Spinal cord (tissue), 10 donors: ENCODE results near the gene PFKFB2. TPM values are rescaled to one million over a fixed set of nuclear protein-coding genes. Genes with fewer than 3 reads are reported as not detected.

Source experiments
- DNase-seq, 6 donors: peaks; one replicate each; pipeline versions ENCODE4 v3.0.0 to v3.0.0-alpha.2; 2013 to 2015; ENCODE audit warnings: low spot score in 6 of 6, low read depth in 4 of 6
- H3K27ac ChIP-seq: one replicate; pipeline ENCODE4 v1.5.1; 2013; ENCODE audit warnings: low read depth, low read length, control low read depth
- H3K27me3 ChIP-seq: one replicate; pipeline ENCODE4 v1.6.1; 2013; ENCODE audit warnings: low read length; ENCODE audit not compliant: control insufficient read depth, insufficient read depth
- H3K36me3 ChIP-seq: one replicate; pipeline ENCODE4 v1.6.1; 2013; ENCODE audit warnings: low read length; ENCODE audit not compliant: control insufficient read depth, insufficient read depth
- H3K4me1 ChIP-seq: one replicate; pipeline ENCODE4 v1.6.1; 2013; ENCODE audit warnings: low read length; ENCODE audit not compliant: control insufficient read depth, insufficient read depth
- H3K4me3 ChIP-seq: one replicate; pipeline ENCODE4 v1.5.1; 2013; ENCODE audit warnings: low read depth, low read length, control low read depth
- H3K9me3 ChIP-seq: one replicate; pipeline ENCODE4 v1.6.1; 2013; ENCODE audit warnings: low read length; ENCODE audit not compliant: control insufficient read depth, insufficient read depth
- WGBS: methylation state at CpG from one replicate; pipeline ENCODE4 v1.1.5; 2013; ENCODE audit warnings: missing lambda C conversion rate; ENCODE audit not compliant: insufficient coverage; 5-methylcytosine and 5-hydroxymethylcytosine counted together
- polyA plus RNA-seq, 2 donors: library from polyadenylated mRNA; unstranded; fragments of 120-200 nt; gene quantifications; one replicate each; pipeline ENCODE4 v1.2.1, GENCODE V29; 2013; ENCODE audit not compliant: insufficient read length in 2 of 2
- total RNA-seq, 2 donors: library from RNA; depleted of rRNA in 1 of 2; stranded (reverse); fragments of 120-200 nt in 1 of 2; fragments of >200 nt in 1 of 2; gene quantifications; one replicate each; pipeline versions ENCODE4 v1.2.3 to v1.2.4, GENCODE V29; 2013 to 2014
- donor health status: healthy.

PFKFB2 gene
- total and polyA plus RNA-seq, 4 donors = 10.7 to 15.7 (median 12.2) TPM

GRCh38 chr1:207060596-207060995 lies 7.5 kb downstream of the PFKFB2 start:
- no peak overlapping the region for H3K27ac ChIP-seq
- no CpG with 5 or more reads among the region's 3 CpGs for WGBS

DNA sequence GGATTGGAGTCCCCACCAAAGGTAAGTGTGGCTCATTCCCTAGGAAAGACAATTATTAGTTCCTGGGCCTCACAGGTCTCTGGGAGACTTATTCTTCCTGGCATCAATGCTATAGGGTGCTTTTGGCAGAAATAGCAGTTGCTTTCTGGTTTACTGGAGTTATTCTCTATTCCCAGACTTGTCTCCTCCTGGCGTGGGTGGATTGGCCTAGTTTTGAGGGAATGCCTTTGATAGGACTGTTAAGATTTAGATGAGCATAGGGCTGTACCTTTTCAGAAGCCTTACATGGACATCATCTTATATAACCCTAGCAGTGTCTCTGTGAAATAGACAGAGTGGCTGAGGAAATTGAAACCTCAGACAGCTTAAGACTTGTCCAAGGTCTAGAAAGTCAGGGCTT lies 9.0 kb downstream of the PFKFB2 start:
- DNase-seq = no peak
- Histone ChIP-seq H3K4me1 (no peaks in the 10 kb centered on the region), H3K27me3 (no peaks in the 10 kb centered on the region), H3K4me3 (no peak overlapping the region), H3K36me3 (peaks cover 14% of the 10 kb centered on the region), H3K9me3 (no peaks in the 10 kb centered on the region), H3K27ac (no peak overlapping the region)
- no CpG with 5 or more reads among the region's 1 CpG for WGBS

More at GRCh38 chr1:207060596-207060995, 7.5 kb downstream of the PFKFB2 start:
- DNase-seq = no peak
- Histone ChIP-seq H3K36me3 (peaks cover 14% of the 10 kb centered on the region), H3K9me3 (no peaks in the 10 kb centered on the region), H3K4me1 (no peaks in the 10 kb centered on the region), H3K4me3 (no peak overlapping the region), H3K27me3 (no peaks in the 10 kb centered on the region)

- DNase-seq = no peak
- H3K36me3 ChIP-seq = peaks cover 17% of the 10 kb centered on the region
- H3K4me3 ChIP-seq = no peak overlapping the region
- no peaks in the 10 kb centered on the region for H3K27me3 ChIP-seq
- WGBS = 90% methylated on average over 5 of the region's 5 CpGs
- H3K9me3 ChIP-seq = no peaks in the 10 kb centered on the region
- H3K4me1 ChIP-seq = no peaks in the 10 kb centered on the region
- no peak overlapping the region for H3K27ac ChIP-seq
These were observed 9.9 kb downstream of the PFKFB2 start for GRCh38 chr1:207063014-207063413.

GRCh38 chr1:207064561-207064960 lies 11.5 kb downstream of the PFKFB2 start:
- Histone ChIP-seq H3K27me3 (no peaks in the 10 kb centered on the region), H3K36me3 (peaks cover 22% of the 10 kb centered on the region), H3K27ac (no peak overlapping the region), H3K4me3 (no peak overlapping the region), H3K4me1 (no peaks in the 10 kb centered on the region), H3K9me3 (no peaks in the 10 kb centered on the region)
- peak in 1 of 6 donors; percentile 23 for DNase-seq
- WGBS = 78% methylated on average over 8 of the region's 8 CpGs

- H3K4me1 ChIP-seq = no peaks in the 10 kb centered on the region
- H3K9me3 ChIP-seq = no peaks in the 10 kb centered on the region
- 86% methylated on average over 2 of the region's 3 CpGs for WGBS
- no peaks in the 10 kb centered on the region for H3K27me3 ChIP-seq
- no peak overlapping the region for H3K4me3 ChIP-seq
- H3K27ac ChIP-seq = no peak overlapping the region
- no peak for DNase-seq
- H3K36me3 ChIP-seq = peaks cover 33% of the 10 kb centered on the region
These were observed 14.1 kb downstream of the PFKFB2 start for GRCh38 chr1:207067185-207067584.

DNA sequence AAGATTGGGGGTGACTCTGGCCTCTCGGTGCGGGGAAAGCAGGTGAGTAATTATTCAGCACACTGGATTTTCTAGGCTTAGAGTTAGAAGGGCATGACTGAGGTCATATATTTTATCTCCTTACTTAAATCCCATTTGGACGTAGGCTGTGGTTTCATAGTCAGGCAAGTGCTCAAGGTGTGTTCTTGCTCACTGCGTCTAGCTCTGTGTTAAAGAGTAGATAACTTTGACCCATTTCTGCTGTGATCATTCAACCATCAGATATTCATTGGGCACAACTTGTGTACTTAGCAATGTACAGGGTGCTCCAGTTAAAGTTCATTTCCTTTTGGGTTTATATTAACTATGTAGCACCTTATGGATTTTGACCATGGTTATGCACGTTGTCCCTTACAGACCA lies 14.6 kb downstream of the PFKFB2 start:
- peaks cover 34% of the 10 kb centered on the region for H3K36me3 ChIP-seq
- H3K4me1 ChIP-seq = no peaks in the 10 kb centered on the region
- no peak for DNase-seq

GRCh38 chr1:207069061-207069460 lies 16.0 kb downstream of the PFKFB2 start:
- no peak for DNase-seq
- no peak overlapping the region for H3K4me3 ChIP-seq
- H3K4me1 ChIP-seq = no peaks in the 10 kb centered on the region
- no peaks in the 10 kb centered on the region for H3K27me3 ChIP-seq
- no peaks in the 10 kb centered on the region for H3K9me3 ChIP-seq
- H3K36me3 ChIP-seq = peaks cover 27% of the 10 kb centered on the region
- WGBS = 90% methylated on average over 2 of the region's 3 CpGs
- no peak overlapping the region for H3K27ac ChIP-seq

More for the DNA sequence above, 14.6 kb downstream of the PFKFB2 start:
- no peaks in the 10 kb centered on the region for H3K9me3 ChIP-seq
- H3K27me3 ChIP-seq = no peaks in the 10 kb centered on the region
- no peak overlapping the region for H3K4me3 ChIP-seq
- no CpG with 5 or more reads among the region's 5 CpGs for WGBS
- H3K27ac ChIP-seq = no peak overlapping the region

DNA sequence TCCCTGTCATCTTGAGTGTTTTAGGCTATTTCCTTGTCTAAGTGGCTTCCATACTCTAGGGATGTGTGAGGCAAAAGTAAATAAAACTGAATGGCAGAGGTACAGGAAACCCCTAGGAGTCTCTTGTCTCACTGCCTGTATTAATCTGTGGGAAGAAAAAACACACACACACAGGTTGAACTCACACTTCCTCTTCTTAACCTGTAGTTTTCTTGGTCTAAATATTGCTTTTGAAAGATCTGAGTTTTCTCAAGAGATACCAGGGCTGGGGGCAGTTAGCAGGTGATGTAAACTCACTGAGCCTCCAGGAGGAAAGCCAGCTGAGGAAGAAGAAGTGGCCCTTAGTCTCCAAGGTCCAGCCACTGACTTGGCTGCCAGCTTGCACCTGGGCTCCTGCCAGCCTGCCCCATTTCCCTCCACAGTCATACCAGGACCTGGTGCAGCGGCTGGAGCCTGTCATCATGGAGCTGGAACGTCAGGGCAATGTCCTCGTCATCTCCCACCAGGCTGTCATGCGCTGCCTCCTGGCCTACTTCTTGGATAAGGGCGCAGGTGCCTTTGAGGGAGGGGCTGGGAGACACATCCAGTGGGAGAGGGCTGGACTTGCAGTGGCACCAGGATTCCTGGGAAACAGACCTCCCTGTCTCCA lies 16.9 kb downstream of the PFKFB2 start:
- DNase-seq = no peak
- Histone ChIP-seq H3K36me3 (peaks cover 27% of the 10 kb centered on the region), H3K4me3 (no peak overlapping the region), H3K27ac (no peak overlapping the region), H3K9me3 (no peaks in the 10 kb centered on the region), H3K27me3 (no peaks in the 10 kb centered on the region), H3K4me1 (no peaks in the 10 kb centered on the region)
- WGBS = 88% methylated on average over 5 of the region's 5 CpGs

DNA sequence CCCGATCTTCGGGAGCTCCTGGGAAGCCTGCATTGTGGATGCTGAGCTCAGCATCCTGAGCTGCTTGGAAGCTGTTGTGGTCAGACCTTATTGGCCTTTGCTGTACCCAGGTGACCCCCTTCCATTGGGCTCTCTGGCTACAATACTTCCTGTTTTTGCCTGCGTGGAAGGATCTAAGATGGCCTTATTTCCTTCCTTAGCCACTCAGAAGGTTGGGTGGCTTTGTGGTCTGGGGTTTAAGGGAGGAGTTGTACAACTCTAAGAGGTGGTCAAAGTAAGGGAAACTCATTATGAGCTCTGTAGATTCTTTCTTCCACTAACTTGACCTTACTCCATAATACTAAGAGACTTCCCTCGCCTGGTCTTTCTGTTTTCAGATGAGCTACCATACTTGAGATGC lies 17.7 kb downstream of the PFKFB2 start:
- Histone ChIP-seq H3K4me1 (no peaks in the 10 kb centered on the region), H3K36me3 (peaks cover 23% of the 10 kb centered on the region), H3K9me3 (no peaks in the 10 kb centered on the region), H3K4me3 (no peak overlapping the region), H3K27me3 (no peaks in the 10 kb centered on the region), H3K27ac (no peak overlapping the region)
- no peak for DNase-seq
- WGBS = 91% methylated on average over 3 of the region's 4 CpGs

- H3K27me3 ChIP-seq = no peaks in the 10 kb centered on the region
- no peaks in the 10 kb centered on the region for H3K4me1 ChIP-seq
- H3K36me3 ChIP-seq = peaks cover 23% of the 10 kb centered on the region
- no peak overlapping the region for H3K4me3 ChIP-seq
- 90% methylated on average over 4 of the region's 6 CpGs for WGBS
- DNase-seq = no peak
- no peaks in the 10 kb centered on the region for H3K9me3 ChIP-seq
- H3K27ac ChIP-seq = no peak overlapping the region
These were observed 18.4 kb downstream of the PFKFB2 start for GRCh38 chr1:207071426-207071825.
